HG03575 (cell line): ENCODE results near the gene PARP12.
"Not testable (repeated sequence)": the region's sequence is repeated elsewhere in the genome, so short reads cannot be mapped to it uniquely, and the experiment has no call there.

Experiments used
- ATAC-seq: cut with Tn5 transposase; IDR thresholded peaks from one replicate; pipeline ENCODE4 v1.9.1; 2021; ENCODE audit not compliant: unreplicated experiment, insufficient number of reproducible peaks, low FRiP score; ENCODE audit errors: extremely low read depth

The PARP12 gene

GRCh38 chr7:140062528-140063299, at the start of gene PARP12:
Gene PARP12, minus strand, starts transcription at chr7:140062951. Its CDS starts 104 bp downstream, at chr7:140062847.
- ATAC-seq = peak; percentile 37

- ATAC-seq = not testable (repeated sequence)
Measured at GRCh38 chr7:140108777-140109176, 46.0 kb upstream of the PARP12 start.

GRCh38 chr7:140096459-140096858, 33.7 kb upstream of the PARP12 start:
- no peak for ATAC-seq

GRCh38 chr7:140093375-140093774, 30.6 kb upstream of the PARP12 start:
- no peak for ATAC-seq

GRCh38 chr7:140085447-140085846, 22.7 kb upstream of the PARP12 start:
- ATAC-seq = no peak

- ATAC-seq = peak; percentile 95
Measured at GRCh38 chr7:140084972-140085371, 22.2 kb upstream of the PARP12 start.

GRCh38 chr7:140084142-140084655, 21.4 kb upstream of the PARP12 start:
- ATAC-seq = no peak

GRCh38 chr7:140082770-140083169, 20.0 kb upstream of the PARP12 start:
- ATAC-seq = no peak

GRCh38 chr7:140081774-140082425, 19.1 kb upstream of the PARP12 start:
- no peak for ATAC-seq

- ATAC-seq = no peak
Measured at GRCh38 chr7:140080919-140081318, 18.2 kb upstream of the PARP12 start.

GRCh38 chr7:140079121-140079536, 16.4 kb upstream of the PARP12 start:
- no peak for ATAC-seq

GRCh38 chr7:140078392-140078791, 15.6 kb upstream of the PARP12 start:
- no peak for ATAC-seq

- ATAC-seq = no peak
Measured at GRCh38 chr7:140074780-140075179, 12.0 kb upstream of the PARP12 start.

- no peak for ATAC-seq
Measured at GRCh38 chr7:140070546-140070945, 7.8 kb upstream of the PARP12 start.

GRCh38 chr7:140069298-140069949, 6.7 kb upstream of the PARP12 start:
- no peak for ATAC-seq

- no peak for ATAC-seq
Measured at GRCh38 chr7:140068033-140068432, 5.3 kb upstream of the PARP12 start.

GRCh38 chr7:140067052-140067451, 4.3 kb upstream of the PARP12 start:
- ATAC-seq = no peak

GRCh38 chr7:140062118-140062527, 628 bp downstream of the PARP12 start:
- ATAC-seq = no peak

- ATAC-seq = no peak
Measured at GRCh38 chr7:140061607-140061930, 1.2 kb downstream of the PARP12 start.
